GM10248 (cell line): ENCODE data around the gene CCNC.

Experiments
- CTCF ChIA-PET: fragments of 300-600 bp; sonication (Branson Sonifier 250); formaldehyde crosslinking; extraction: SDS; loops from one replicate; lab custom pipeline; 2021; ENCODE audit warnings: antibody characterized with exemption; lab: Yijun Ruan, JAX
- POLR2A ChIA-PET: fragments of 350-650 bp; sonication (Branson Sonifier 250); formaldehyde crosslinking; extraction: SDS; loops from one replicate; lab custom pipeline; 2020; ENCODE audit warnings: antibody characterized with exemption; lab: Yijun Ruan, JAX
- DNase-seq: peaks from one replicate; pipeline ENCODE4 v3.0.0; 2012; ENCODE audit errors: extremely low spot score
- TF ChIP-seq, protein P1 (sequence below): IDR thresholded peaks from 2 replicates; pipeline ENCODE4 v1.5.1; 2012; ENCODE audit warnings: mild to moderate bottlenecking, low read depth; ENCODE audit errors: extremely low read depth, missing control alignments, control extremely low read depth

The CCNC gene

DNA sequence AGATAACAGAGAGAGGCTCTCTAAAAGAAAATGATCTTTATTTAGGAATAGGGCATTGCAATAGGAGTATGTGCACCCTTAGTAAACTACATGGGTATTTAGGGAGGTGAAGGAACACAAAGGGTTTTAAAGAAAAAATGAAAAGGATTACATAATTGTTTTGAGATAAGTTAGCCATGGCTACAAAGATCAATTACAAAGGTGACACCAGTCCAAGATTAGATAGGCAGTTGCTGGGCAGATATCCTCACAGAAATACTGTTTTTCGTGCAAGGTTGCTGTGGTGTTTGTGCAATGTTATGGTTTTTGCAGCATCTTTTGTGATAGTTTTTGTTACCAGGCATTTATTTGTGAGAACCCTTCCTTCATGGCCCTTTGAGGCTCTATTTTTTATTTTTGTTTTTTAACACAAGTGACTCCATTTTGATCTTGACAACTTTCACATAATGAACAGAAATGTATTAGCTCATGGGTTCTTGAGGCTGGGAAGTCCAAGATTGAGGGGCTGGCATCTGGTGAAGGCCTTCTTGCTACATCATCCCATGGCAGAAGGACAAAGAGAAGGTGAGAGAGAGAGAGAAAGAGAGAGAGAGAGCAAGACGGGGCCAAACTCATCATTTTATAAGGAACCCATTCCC lies 5.6 kb upstream of the CCNC start:
- POLR2A ChIA-PET: no interaction called here
- TF ChIP-seq, protein P1, sequence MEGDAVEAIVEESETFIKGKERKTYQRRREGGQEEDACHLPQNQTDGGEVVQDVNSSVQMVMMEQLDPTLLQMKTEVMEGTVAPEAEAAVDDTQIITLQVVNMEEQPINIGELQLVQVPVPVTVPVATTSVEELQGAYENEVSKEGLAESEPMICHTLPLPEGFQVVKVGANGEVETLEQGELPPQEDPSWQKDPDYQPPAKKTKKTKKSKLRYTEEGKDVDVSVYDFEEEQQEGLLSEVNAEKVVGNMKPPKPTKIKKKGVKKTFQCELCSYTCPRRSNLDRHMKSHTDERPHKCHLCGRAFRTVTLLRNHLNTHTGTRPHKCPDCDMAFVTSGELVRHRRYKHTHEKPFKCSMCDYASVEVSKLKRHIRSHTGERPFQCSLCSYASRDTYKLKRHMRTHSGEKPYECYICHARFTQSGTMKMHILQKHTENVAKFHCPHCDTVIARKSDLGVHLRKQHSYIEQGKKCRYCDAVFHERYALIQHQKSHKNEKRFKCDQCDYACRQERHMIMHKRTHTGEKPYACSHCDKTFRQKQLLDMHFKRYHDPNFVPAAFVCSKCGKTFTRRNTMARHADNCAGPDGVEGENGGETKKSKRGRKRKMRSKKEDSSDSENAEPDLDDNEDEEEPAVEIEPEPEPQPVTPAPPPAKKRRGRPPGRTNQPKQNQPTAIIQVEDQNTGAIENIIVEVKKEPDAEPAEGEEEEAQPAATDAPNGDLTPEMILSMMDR: no peak
- CTCF ChIA-PET: interaction anchor here (0.8 to 9.1 kb wide), 2 partner anchors 14 to 53 kb away, joined by 3 to 73 read pairs; no protein-coding TSS in a partner anchor
- DNase-seq: no peak

DNA sequence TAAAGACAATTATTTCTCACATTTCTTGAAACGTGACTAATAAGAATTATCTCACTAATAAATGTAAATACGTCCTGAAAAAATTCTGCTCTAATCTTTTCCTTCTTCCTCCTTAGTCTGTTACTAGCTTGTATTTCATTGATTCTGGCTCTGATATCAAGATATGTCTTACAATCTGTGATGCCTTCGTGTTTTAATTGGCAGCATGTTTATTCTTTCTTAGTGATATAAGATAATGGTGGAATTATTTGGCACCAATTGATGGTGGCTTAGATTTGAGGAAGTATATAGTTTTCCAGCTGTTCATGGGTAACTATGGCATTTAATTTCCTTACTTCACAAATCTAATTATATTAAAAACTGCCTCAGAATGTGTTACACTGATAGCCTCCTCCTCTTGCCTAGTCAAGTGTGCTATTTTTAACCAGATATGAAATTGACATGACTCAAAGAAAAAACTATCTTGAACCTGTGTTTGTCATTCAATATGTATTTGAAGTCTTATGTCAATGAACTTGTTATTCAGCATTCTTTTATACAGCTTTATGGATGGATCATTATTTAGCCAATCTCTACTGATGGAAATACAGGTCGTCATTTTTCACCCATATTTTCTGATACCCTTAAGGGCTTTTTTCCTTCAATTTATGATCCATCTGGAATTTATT lies 5.3 kb downstream of the CCNC start:
- no peak for DNase-seq
- CTCF ChIA-PET: interaction anchor here (1.5 kb wide), 1 partner anchor 16 kb away, joined by 3 read pairs; no protein-coding TSS in a partner anchor
- TF ChIP-seq, protein P1: no peak
- POLR2A ChIA-PET: no interaction called here

GRCh38 chr6:99560668-99561067 lies 7.8 kb downstream of the CCNC start:
- ChIA-PET CTCF (interaction anchor here (0.8 to 1.5 kb wide), 4 partner anchors 13 to 136 kb away, joined by 3 read pairs; partner anchors contain the start of gene PNISR), POLR2A (interaction anchor here (0.6 kb wide), 2 partner anchors 43 to 44 kb away, joined by 3 to 4 read pairs; no protein-coding TSS in a partner anchor)
- TF ChIP-seq, protein P1: no peak
- no peak for DNase-seq

DNA sequence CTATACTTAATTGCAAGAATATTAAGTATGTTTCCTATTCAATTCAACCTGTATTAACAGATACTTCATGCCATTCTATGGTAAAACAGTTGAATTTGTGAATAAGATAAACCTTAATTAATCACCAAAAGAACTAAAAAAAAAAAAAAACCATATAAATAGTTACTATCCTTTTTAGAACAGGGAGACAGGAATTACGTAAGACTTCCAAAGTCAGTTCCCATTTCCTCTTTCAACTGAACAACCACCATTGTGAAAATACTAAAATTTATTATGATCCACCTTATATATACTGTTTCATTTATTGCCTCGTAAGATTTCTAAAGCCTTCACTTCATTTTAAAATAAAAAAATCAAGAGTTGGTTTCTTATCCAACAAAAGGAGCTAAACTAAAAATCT lies 9.4 kb downstream of the CCNC start:
- TF ChIP-seq, protein P1: no peak
- no peak for DNase-seq
- ChIA-PET POLR2A (no interaction called here), CTCF (interaction anchor here (1.5 kb wide), 1 partner anchor 135 kb away, joined by 3 read pairs; the partner anchor contains the start of gene PNISR)

- TF ChIP-seq, protein P1: no peak
- DNase-seq: no peak
- ChIA-PET CTCF (interaction anchor here (0.8 kb wide), 1 partner anchor 12 kb away, joined by 3 read pairs; no protein-coding TSS in a partner anchor), POLR2A (no interaction called here)
Measured at GRCh38 chr6:99553888-99554287, 14.6 kb downstream of the CCNC start.

GRCh38 chr6:99550046-99550748 lies 18.3 kb downstream of the CCNC start:
- CTCF ChIA-PET: no interaction called here
- no peak for DNase-seq
- TF ChIP-seq, protein P1: no peak
- POLR2A ChIA-PET: no interaction called here
